ENCODE data around the gene MNAT1.
"Not testable (repeated sequence)": the region's sequence is repeated elsewhere in the genome, so short reads cannot be mapped to it uniquely, and the experiment has no call there.

Gene MNAT1

GRCh38 chr14:60807247-60807646 lies 72.7 kb downstream of the MNAT1 start:
- DNase-seq, result no peak

GRCh38 chr14:60807971-60808370 lies 73.4 kb downstream of the MNAT1 start:
- no peak for DNase-seq

- DNase-seq, result no peak
Measured at GRCh38 chr14:60812987-60813386, 78.4 kb downstream of the MNAT1 start.

GRCh38 chr14:60815371-60815770 lies 80.8 kb downstream of the MNAT1 start:
- DNase-seq, result no peak

GRCh38 chr14:60817113-60817512 lies 82.6 kb downstream of the MNAT1 start:
- DNase-seq, result no peak

- no peak for DNase-seq
Measured at GRCh38 chr14:60819575-60819974, 85.0 kb downstream of the MNAT1 start.

GRCh38 chr14:60838601-60839000 lies 104.0 kb downstream of the MNAT1 start:
- DNase-seq, result no peak

- no peak for DNase-seq
Measured at GRCh38 chr14:60839057-60839456, 104.5 kb downstream of the MNAT1 start.

GRCh38 chr14:60839657-60840056 lies 105.1 kb downstream of the MNAT1 start:
- no peak for DNase-seq

- no peak for DNase-seq
Measured at GRCh38 chr14:60840313-60840712, 105.8 kb downstream of the MNAT1 start.

- DNase-seq, result no peak
Measured at GRCh38 chr14:60845523-60845922, 111.0 kb downstream of the MNAT1 start.

- no peak for DNase-seq
Measured at GRCh38 chr14:60848066-60848465, 113.5 kb downstream of the MNAT1 start.

GRCh38 chr14:60851692-60852091 lies 117.1 kb downstream of the MNAT1 start:
- DNase-seq, result not testable (repeated sequence)

GRCh38 chr14:60856111-60856510 lies 121.5 kb downstream of the MNAT1 start:
- DNase-seq, result no peak

- DNase-seq, result no peak
Measured at GRCh38 chr14:60859525-60859924, 125.0 kb downstream of the MNAT1 start.

GRCh38 chr14:60861545-60862140 lies 127.1 kb downstream of the MNAT1 start:
- no peak for DNase-seq

GRCh38 chr14:60862283-60862682 lies 127.7 kb downstream of the MNAT1 start:
- DNase-seq, result no peak

GRCh38 chr14:60863249-60863648 lies 128.7 kb downstream of the MNAT1 start:
- DNase-seq, result no peak

- no peak for DNase-seq
Measured at GRCh38 chr14:60865378-60866127, 131.0 kb downstream of the MNAT1 start.

GRCh38 chr14:60867503-60868172 lies 133.1 kb downstream of the MNAT1 start:
- no peak for DNase-seq

GRCh38 chr14:60878121-60878520 lies 143.6 kb downstream of the MNAT1 start:
- no peak for DNase-seq

- DNase-seq, result no peak
Measured at GRCh38 chr14:60878536-60878935, 144.0 kb downstream of the MNAT1 start.

GRCh38 chr14:60882219-60882618 lies 147.7 kb downstream of the MNAT1 start:
- no peak for DNase-seq

- no peak for DNase-seq
Measured at GRCh38 chr14:60884134-60884533, 149.6 kb downstream of the MNAT1 start.

All from activated naive CD4-positive, alpha-beta T cell treated with Interleukin-2 at 50 U/mL for 16 hours (primary cell).